ENCODE measurements around the gene RASAL2. TPM values are rescaled to one million over a fixed set of nuclear protein-coding genes. Genes with fewer than 3 reads are reported as not detected.
A peak's percentile ranks its signal among the peaks of the same experiment; 100 is the strongest.

RASAL2 gene
- total and polyA plus RNA-seq, 2 of the 13 experiments (the other 11 are each of a cell fraction or from before 2014, with no cell fraction given) = 5.4 to 5.9 TPM

DNA sequence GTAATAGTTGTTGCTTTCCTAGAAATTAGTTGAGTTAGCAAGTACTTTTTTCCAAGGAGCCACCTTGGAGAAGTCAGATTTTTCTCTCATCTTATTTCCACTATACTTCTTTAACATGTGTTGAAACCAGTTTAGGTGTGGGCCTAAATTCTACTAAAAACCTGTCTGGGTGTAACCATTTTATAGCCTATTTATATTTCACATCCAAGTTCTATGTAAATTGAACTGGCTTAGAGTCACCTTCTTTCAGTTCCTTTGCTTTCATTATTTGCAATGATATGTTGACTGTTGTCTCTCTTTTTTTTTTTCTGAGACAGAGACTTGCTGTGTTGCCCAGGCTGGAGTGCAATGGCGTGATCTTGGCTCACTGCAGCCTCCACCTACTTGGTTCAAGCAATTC lies 207.2 kb downstream of the RASAL2 start (continued):
- TF ChIP-seq RBFOX2 (IDR thresholded peaks at IDR 0.05; ENCODE audit: low read depth, low read length) = no peak
- TF ChIP-seq FOXM1 (CRISPR knock-in tag; IDR thresholded peaks at IDR 0.05) = no peak
- TF ChIP-seq GABPA (IDR thresholded peaks at IDR 0.05; ENCODE audit: low read depth, low read length) = no peak
- no peak for TF ChIP-seq GABPA (CRISPR knock-in tag; IDR thresholded peaks at IDR 0.05; ENCODE audit: low read depth)
- TF ChIP-seq PTBP1 (IDR thresholded peaks at IDR 0.05; ENCODE audit: low read depth, low read length, poor library complexity, severe bottlenecking) = no peak

DNA sequence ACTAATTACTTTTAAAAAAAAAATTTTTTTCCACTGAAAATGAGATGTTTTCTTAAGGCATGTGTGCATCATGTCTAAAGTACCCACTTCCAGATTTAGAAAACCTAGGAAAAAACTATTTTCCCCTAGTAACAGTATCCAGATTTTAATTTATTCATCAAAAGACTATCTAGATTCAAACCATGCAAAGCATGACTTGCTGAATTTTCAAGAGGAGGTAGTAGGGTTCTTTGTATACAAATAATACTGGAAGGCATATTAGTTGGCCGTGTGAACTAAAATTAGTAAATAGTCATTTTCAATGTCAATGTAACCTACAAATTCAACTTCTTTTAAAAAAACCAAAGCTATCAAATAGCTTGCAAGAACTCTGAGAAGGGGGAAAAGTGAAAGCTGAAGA lies 213.4 kb downstream of the RASAL2 start:
- no peak overlapping the region for H3K4me3 ChIP-seq (replicated peaks in 1 of 3; ENCODE audit: insufficient read depth in 1 of 3, low read depth in 2 of 3, low read length in 3 of 3)
- BruUV-seq (replicated peaks) = no TSS peak
- no peaks in the 10 kb centered on the region for H4K20me1 ChIP-seq (ENCODE audit: insufficient read depth, low read length)
- no peaks in the 10 kb centered on the region for H3K36me3 ChIP-seq (replicated peaks in 1 of 2; ENCODE audit: control insufficient read depth in 1 of 2, insufficient read depth in 2 of 2, low read length in 2 of 2)
- no peak overlapping the region for H3K27ac ChIP-seq (ENCODE audit: extremely low read length, insufficient read depth, low read length)
- H3K9ac ChIP-seq (ENCODE audit: insufficient read depth, low read depth, low read length) = no peak overlapping the region
- in situ Hi-C loops (cut with HindIII; ENCODE audit: extremely low pct_ligation_motif_present, low pct_unique_long_range_greater_than_20kb) = loop anchor here (25.0 kb wide), 1 partner anchor 430 kb away; the partner anchor contains the start of gene RALGPS2
- FAIRE-seq = no peak
- TF ChIP-seq KLF6 (CRISPR knock-in tag; IDR thresholded peaks at IDR 0.05) (no peak), NFE2L2 (IDR thresholded peaks at IDR 0.05; ENCODE audit: low read length) (peak; percentile 51; the same call in 1 of the 2 replicates)
- intact Hi-C loops (cut with micrococcal nuclease; ENCODE audit: unreplicated experiment) = no loop called here
- no peak for ATAC-seq
- no peak overlapping the region for H2AFZ ChIP-seq (ENCODE audit: low read length)
- H3K27me3 ChIP-seq (ENCODE audit: control insufficient read depth in 1 of 2, insufficient read depth in 2 of 2, low read length in 2 of 2) = no peaks in the 10 kb centered on the region
- WGBS (ENCODE audit: low lambda C conversion rate) = 90% methylated on average over 1 of the region's 1 CpG
- POLR2A ChIA-PET = no interaction called here
- no peak for DNase-seq (ENCODE audit: low spot score)
- H3K4me2 ChIP-seq (ENCODE audit: low read depth, low read length) = no peak overlapping the region
- H3K79me2 ChIP-seq (ENCODE audit: insufficient read depth, low read length) = no peaks in the 10 kb centered on the region
- no peaks in the 10 kb centered on the region for H3K9me3 ChIP-seq (ENCODE audit: low read length)
- CTCF ChIA-PET (ENCODE audit: low intra/inter-chr PET ratio, low total read pairs) = no interaction called here
- no peaks in the 10 kb centered on the region for H3K4me1 ChIP-seq (ENCODE audit: insufficient read depth, low read length)

DNA sequence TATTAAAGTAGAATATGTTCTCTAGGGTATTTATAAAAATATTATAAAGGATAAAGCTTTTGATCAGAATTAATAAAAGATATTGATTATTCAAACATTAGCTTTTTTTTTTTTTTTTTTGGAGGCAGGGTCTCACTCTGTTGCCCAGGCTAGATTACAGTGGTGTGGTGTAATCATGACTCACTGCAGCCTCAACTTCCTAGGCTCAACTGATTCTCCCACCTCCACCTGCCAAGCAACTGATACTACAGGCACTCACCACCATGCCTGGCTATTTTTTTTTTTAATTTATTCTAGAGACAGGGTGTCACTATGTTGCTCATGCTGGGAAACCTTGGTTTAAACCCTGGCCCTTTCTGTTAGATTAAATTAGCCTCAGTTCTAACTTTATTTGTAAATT lies 214.5 kb downstream of the RASAL2 start:
- ATAC-seq = no peak
- FAIRE-seq = no peak
- H3K36me3 ChIP-seq (replicated peaks in 1 of 2; ENCODE audit: control insufficient read depth in 1 of 2, insufficient read depth in 2 of 2, low read length in 2 of 2) = no peaks in the 10 kb centered on the region
- in situ Hi-C loops (cut with HindIII; ENCODE audit: extremely low pct_ligation_motif_present, low pct_unique_long_range_greater_than_20kb) = loop anchor here (25.0 kb wide), 1 partner anchor 429 kb away; the partner anchor contains the start of gene RALGPS2
- H3K9ac ChIP-seq (ENCODE audit: insufficient read depth, low read depth, low read length) = no peak overlapping the region
- no peaks in the 10 kb centered on the region for H3K79me2 ChIP-seq (ENCODE audit: insufficient read depth, low read length)
- H3K27ac ChIP-seq (ENCODE audit: extremely low read length, insufficient read depth, low read length) = no peak overlapping the region
- no peak overlapping the region for H3K4me2 ChIP-seq (ENCODE audit: low read depth, low read length)
- no peaks in the 10 kb centered on the region for H3K27me3 ChIP-seq (ENCODE audit: control insufficient read depth in 1 of 2, insufficient read depth in 2 of 2, low read length in 2 of 2)
- H3K9me3 ChIP-seq (ENCODE audit: low read length) = no peaks in the 10 kb centered on the region
- intact Hi-C loops (cut with micrococcal nuclease; ENCODE audit: unreplicated experiment) = no loop called here
- no peak for DNase-seq (ENCODE audit: low spot score)
- ChIA-PET CTCF (ENCODE audit: low intra/inter-chr PET ratio, low total read pairs) (no interaction called here), POLR2A (no interaction called here)
- no peaks in the 10 kb centered on the region for H3K4me1 ChIP-seq (ENCODE audit: insufficient read depth, low read length)
- no peaks in the 10 kb centered on the region for H4K20me1 ChIP-seq (ENCODE audit: insufficient read depth, low read length)
- TF ChIP-seq ZNF644 (CRISPR knock-in tag; IDR thresholded peaks at IDR 0.05; ENCODE audit: low read depth) = no peak
- no peak for TF ChIP-seq FOSL2 (CRISPR knock-in tag; IDR thresholded peaks at IDR 0.05)
- no peak for TF ChIP-seq ZNF546 (CRISPR knock-in tag; conservative IDR thresholded peaks at IDR 0.05)
- no peak overlapping the region for H3K4me3 ChIP-seq (replicated peaks in 1 of 3; ENCODE audit: insufficient read depth in 1 of 3, low read depth in 2 of 3, low read length in 3 of 3)
- no TSS peak for BruUV-seq (replicated peaks)
- H2AFZ ChIP-seq (ENCODE audit: low read length) = no peak overlapping the region

All from HepG2 (cell line).